Measurements from ENCODE around the gene NMRAL1. TPM values are rescaled to one million over a fixed set of nuclear protein-coding genes. Genes with fewer than 3 reads are reported as not detected.

Gene NMRAL1
- total and polyA plus RNA-seq, 10 of the 15 experiments (the other 5 are each of a cell fraction or from before 2014, with no cell fraction given), result 4.8 to 102 (median 62.5) TPM

- ChIA-PET CTCF (interaction anchor here (0.8 to 6.5 kb wide), 20 partner anchors 7 to 146 kb away, joined by 3 to 90 read pairs (median 5); partner anchors contain the start of genes CDIP1, CORO7 and MGRN1), SMC1A (ENCODE audit: uncharacterized antibody, unreplicated experiment) (interaction anchor here (0.8 to 4.0 kb wide), 10 partner anchors 7 to 117 kb away, joined by 3 to 41 read pairs (median 6); partner anchors contain the start of gene MGRN1), RAD21 (ENCODE audit: unreplicated experiment) (interaction anchor here (0.9 to 4.1 kb wide), 8 partner anchors 7 to 117 kb away, joined by 3 to 26 read pairs (median 7); partner anchors contain the start of genes CDIP1 and MGRN1), POLR2A (interaction anchor here (0.5 to 2.1 kb wide), 2 partner anchors 14 to 108 kb away, joined by 3 to 6 read pairs; no protein-coding TSS in a partner anchor)
- H3K9ac ChIP-seq (ENCODE audit: control insufficient read depth, insufficient read depth, low read length), result no peak overlapping the region
- in situ Hi-C loops (cut with MboI), result no loop called here
- no peak overlapping the region for H2AFZ ChIP-seq (ENCODE audit: control insufficient read depth, low read depth, low read length)
- intact Hi-C loops (cut with micrococcal nuclease; ENCODE audit: unreplicated experiment), result loop anchor here (2.0 kb wide), 1 partner anchor 77 kb away; no protein-coding TSS in a partner anchor
- DNase-seq (ENCODE audit: low read depth, low spot score) (no peak), ATAC-seq (no peak), FAIRE-seq (no peak)
- H3K4me3 ChIP-seq, result no peak overlapping the region
- H3K9me3 ChIP-seq (replicated peaks; ENCODE audit: control insufficient read depth, insufficient read depth, low read length), result no peaks in the 10 kb centered on the region
- no peak overlapping the region for H3K27ac ChIP-seq (ENCODE audit: control insufficient read depth, insufficient read depth)
- no TSS peak for BruUV-seq (replicated peaks)
- peaks cover 24 to 43% of the 10 kb centered on the region in 2 experiments; a peak in 3 of 4 replicates for H3K36me3 ChIP-seq (ENCODE audit: control insufficient read depth in 2 of 2, insufficient read depth in 2 of 2, low read length in 1 of 2)
- H4K20me1 ChIP-seq (ENCODE audit: control insufficient read depth, insufficient read depth), result no peaks in the 10 kb centered on the region
- H3K4me1 ChIP-seq (ENCODE audit: control insufficient read depth, insufficient read depth, low read length), result peaks cover 20% of the 10 kb centered on the region
- H3K79me2 ChIP-seq (ENCODE audit: control insufficient read depth, insufficient read depth, low read length), result peaks cover 2% of the 10 kb centered on the region
- no peak overlapping the region for H3K4me2 ChIP-seq (ENCODE audit: control insufficient read depth, insufficient read depth)
- H3K27me3 ChIP-seq (replicated peaks in 1 of 2; ENCODE audit: control insufficient read depth in 2 of 2, insufficient read depth in 2 of 2, low read length in 1 of 2), result no peaks in the 10 kb centered on the region
- WGBS (ENCODE audit: insufficient coverage, insufficient replicate concordance, low lambda C conversion rate, missing lambda C conversion rate), result 94% methylated on average over 17 of the region's 17 CpGs
- TF ChIP-seq, protein P1, sequence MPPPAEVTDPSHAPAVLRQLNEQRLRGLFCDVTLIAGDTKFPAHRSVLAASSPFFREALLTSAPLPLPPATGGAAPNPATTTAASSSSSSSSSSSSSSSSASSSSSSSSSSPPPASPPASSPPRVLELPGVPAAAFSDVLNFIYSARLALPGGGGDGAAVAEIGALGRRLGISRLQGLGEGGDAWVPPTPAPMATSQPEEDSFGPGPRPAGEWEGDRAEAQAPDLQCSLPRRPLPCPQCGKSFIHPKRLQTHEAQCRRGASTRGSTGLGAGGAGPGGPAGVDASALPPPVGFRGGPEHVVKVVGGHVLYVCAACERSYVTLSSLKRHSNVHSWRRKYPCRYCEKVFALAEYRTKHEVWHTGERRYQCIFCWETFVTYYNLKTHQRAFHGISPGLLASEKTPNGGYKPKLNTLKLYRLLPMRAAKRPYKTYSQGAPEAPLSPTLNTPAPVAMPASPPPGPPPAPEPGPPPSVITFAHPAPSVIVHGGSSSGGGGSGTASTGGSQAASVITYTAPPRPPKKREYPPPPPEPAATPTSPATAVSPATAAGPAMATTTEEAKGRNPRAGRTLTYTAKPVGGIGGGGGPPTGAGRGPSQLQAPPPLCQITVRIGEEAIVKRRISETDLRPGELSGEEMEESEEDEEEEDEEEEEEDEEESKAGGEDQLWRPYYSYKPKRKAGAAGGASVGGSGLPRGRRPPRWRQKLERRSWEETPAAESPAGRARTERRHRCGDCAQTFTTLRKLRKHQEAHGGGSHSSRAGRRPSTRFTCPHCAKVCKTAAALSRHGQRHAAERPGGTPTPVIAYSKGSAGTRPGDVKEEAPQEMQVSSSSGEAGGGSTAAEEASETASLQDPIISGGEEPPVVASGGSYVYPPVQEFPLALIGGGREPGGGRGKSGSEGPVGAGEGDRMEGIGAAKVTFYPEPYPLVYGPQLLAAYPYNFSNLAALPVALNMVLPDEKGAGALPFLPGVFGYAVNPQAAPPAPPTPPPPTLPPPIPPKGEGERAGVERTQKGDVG (CRISPR knock-in tag; IDR thresholded peaks at IDR 0.05), result no peak
- TF ChIP-seq, protein P2, sequence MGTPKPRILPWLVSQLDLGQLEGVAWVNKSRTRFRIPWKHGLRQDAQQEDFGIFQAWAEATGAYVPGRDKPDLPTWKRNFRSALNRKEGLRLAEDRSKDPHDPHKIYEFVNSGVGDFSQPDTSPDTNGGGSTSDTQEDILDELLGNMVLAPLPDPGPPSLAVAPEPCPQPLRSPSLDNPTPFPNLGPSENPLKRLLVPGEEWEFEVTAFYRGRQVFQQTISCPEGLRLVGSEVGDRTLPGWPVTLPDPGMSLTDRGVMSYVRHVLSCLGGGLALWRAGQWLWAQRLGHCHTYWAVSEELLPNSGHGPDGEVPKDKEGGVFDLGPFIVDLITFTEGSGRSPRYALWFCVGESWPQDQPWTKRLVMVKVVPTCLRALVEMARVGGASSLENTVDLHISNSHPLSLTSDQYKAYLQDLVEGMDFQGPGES (IDR thresholded peaks at IDR 0.05), result no peak
- TF ChIP-seq TAF1 (IDR thresholded peaks at IDR 0.05; ENCODE audit: borderline replicate concordance, low read depth, low read length) (no peak), PML (IDR thresholded peaks at IDR 0.05; ENCODE audit: low read length) (no peak), FOXM1 (IDR thresholded peaks at IDR 0.05; ENCODE audit: low read depth, low read length) (no peak), NBN (IDR thresholded peaks at IDR 0.05) (no peak), ZNF687 (IDR thresholded peaks at IDR 0.05) (no peak), IKZF2 (IDR thresholded peaks at IDR 0.05) (no peak)
- TF ChIP-seq, protein P3, sequence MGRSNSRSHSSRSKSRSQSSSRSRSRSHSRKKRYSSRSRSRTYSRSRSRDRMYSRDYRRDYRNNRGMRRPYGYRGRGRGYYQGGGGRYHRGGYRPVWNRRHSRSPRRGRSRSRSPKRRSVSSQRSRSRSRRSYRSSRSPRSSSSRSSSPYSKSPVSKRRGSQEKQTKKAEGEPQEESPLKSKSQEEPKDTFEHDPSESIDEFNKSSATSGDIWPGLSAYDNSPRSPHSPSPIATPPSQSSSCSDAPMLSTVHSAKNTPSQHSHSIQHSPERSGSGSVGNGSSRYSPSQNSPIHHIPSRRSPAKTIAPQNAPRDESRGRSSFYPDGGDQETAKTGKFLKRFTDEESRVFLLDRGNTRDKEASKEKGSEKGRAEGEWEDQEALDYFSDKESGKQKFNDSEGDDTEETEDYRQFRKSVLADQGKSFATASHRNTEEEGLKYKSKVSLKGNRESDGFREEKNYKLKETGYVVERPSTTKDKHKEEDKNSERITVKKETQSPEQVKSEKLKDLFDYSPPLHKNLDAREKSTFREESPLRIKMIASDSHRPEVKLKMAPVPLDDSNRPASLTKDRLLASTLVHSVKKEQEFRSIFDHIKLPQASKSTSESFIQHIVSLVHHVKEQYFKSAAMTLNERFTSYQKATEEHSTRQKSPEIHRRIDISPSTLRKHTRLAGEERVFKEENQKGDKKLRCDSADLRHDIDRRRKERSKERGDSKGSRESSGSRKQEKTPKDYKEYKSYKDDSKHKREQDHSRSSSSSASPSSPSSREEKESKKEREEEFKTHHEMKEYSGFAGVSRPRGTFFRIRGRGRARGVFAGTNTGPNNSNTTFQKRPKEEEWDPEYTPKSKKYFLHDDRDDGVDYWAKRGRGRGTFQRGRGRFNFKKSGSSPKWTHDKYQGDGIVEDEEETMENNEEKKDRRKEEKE (IDR thresholded peaks at IDR 0.05), result no peak
These were observed 33.3 kb upstream of the NMRAL1 start for GRCh38 chr16:4507588-4508345.

Data from GM12878 (cell line).